ENCODE data around the gene THAP3.

Gene THAP3

GRCh38 chr1:6673816-6674398 is 49.2 kb downstream of the THAP3 start:
- no peak for DNase-seq (ENCODE audit: low read depth)

DNA sequence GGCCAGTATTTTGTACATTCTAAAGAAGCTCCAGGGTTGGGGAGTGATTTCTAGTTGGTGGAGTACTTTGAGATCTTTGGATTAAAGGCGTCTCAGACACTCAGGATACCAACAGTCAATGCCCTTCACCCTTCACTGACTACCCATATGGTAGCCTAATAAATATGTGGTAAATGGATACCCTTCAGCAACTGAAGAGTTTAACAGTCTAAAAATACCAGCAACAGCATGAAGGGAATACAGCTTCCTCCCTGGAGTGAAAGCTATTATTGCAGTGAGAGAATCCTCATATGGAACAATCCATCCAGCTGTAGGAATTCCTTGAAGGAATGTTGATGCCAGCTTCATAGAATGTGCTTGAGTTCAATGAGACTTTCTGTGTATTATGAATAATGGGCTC is 50.1 kb downstream of the THAP3 start:
- no peak for DNase-seq (ENCODE audit: low read depth)

DNA sequence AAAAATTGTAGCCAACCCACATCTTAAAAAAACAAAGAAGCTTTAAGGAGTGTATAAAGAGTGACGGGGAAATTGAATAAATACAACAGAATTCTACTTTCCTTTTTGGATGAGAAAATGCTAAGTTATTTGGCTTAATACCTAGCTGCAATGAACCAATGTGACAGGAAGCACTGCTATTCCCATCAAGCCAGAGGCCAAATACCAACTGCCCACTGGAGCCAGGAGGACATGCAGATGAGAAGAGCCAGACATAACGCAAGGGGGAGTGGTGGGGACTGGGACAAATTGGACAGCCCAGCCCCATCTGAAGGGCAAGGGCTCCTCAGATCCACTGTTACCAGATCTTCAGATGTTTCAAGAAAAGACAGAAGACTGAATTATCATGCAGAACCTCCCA is 51.3 kb downstream of the THAP3 start:
- no peak for DNase-seq (ENCODE audit: low read depth)

Data from GM04503 (cell line).